PC-3 (cell line): ENCODE data around the gene TMEM94.

Source experiments
- CTCF ChIP-seq: fragments of 300-600 bp; sonication (generic); conservative IDR thresholded peaks from 2 replicates; pipeline ENCODE4 v1.5.1; 2017; ENCODE audit warnings: antibody characterized with exemption, low read depth, mild to moderate bottlenecking, low read length
- EZH2 ChIP-seq: fragments of 300-600 bp; sonication (generic); IDR thresholded peaks from one replicate; pipeline ENCODE4 v1.6.1; 2017; ENCODE audit warnings: antibody characterized with exemption, mild to moderate bottlenecking, low read length; ENCODE audit not compliant: unreplicated experiment
- EZH2phosphoT487 ChIP-seq: fragments of 300-600 bp; sonication (generic); IDR thresholded peaks from 2 replicates; pipeline ENCODE4 v1.6.1; 2018; ENCODE audit warnings: mild to moderate bottlenecking, antibody characterized with exemption, low read length, borderline replicate concordance

DNA sequence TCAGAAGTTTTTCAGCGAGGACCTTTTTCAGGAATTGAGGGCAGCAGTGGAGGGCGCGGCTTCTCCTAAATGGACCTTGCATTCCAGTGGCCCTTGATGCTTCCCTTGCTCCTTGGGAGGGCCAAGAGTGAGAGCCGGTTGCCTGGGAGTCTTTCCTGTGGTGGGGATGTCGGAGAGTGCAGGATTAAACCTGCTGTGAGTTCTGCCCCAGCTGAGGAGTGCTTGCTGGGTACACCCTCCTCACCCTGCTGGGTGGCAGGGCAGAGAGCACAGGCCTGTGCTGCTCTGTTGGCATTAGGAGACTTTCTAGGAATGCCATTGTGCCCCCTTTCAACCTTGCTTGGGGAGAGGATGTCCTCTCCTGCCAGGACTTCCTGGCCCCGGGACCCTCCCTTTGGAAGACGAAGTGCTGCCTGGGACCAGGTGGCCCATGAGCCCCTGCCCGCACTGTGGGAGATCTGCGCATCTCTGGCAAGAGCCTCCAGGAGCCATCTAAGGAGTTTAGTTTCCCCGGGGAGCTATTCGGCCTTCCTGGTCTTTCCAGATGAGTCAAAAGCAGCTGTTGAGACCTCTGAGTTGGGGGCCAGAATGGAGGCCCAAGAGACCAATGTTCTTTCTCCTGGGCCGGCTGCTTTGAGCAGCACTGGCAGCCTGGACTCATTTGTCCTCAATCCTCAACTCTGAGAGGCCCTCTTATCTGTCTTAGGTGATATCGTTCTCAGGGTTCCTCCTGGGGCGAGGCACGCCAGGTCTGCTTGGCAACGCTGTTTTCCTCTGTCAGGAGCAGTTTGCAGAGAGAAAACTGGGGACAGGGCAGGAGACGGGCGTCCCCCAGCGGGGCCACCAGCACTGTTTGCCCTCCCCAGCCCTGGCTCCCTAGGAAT is 74.6 kb downstream of the TMEM94 start:
- TF ChIP-seq CTCF (no peak), EZH2phosphoT487 (no peak), EZH2 (no peak)
